HepG2 (cell line): ENCODE data around the gene TAF1B. TPM values are rescaled to one million over a fixed set of nuclear protein-coding genes. Genes with fewer than 3 reads are reported as not detected.

Experiments used
- CEBPG ChIP-seq: IDR thresholded peaks from 2 replicates; pipeline ENCODE4 v1.6.1; 2016
- GABPA ChIP-seq, 2 experiments: IDR thresholded peaks; 2 replicates each; pipeline ENCODE4 v1.6.1; 2011 to 2016; ENCODE audit warnings: low read depth in 2 of 2, low read length in 1 of 2, missing biosample characterization in 1 of 2, missing genetic modification characterization in 1 of 2
- PCBP1 ChIP-seq: fragments of 200-400 bp; formaldehyde crosslinking; IDR thresholded peaks from 2 replicates; pipeline ENCODE4 v1.6.1; 2017; ENCODE audit warnings: mild to moderate bottlenecking, low read depth, low read length, borderline replicate concordance
- PLSCR1 ChIP-seq: sonication (generic); formaldehyde crosslinking; IDR thresholded peaks from 2 replicates; pipeline ENCODE4 v1.5.0; 2020; ENCODE audit warnings: missing genetic modification reagents, mild to moderate bottlenecking, borderline replicate concordance
- PRMT3 ChIP-seq: sonication (generic); formaldehyde crosslinking; IDR thresholded peaks from 2 replicates; pipeline ENCODE4 v1.8.1; 2022; ENCODE audit warnings: low read depth, mild to moderate bottlenecking, moderate library complexity, missing genetic modification reagents, borderline replicate concordance
- SMAD9 ChIP-seq: sonication (generic); formaldehyde crosslinking; IDR thresholded peaks from 2 replicates; pipeline ENCODE4 v1.5.1; 2020; ENCODE audit warnings: mild to moderate bottlenecking, missing genetic modification reagents
- TFDP1 ChIP-seq: IDR thresholded peaks from 2 replicates; pipeline ENCODE4 v1.6.1; 2016; ENCODE audit warnings: missing compliant biosample characterization, missing genetic modification reagents, borderline replicate concordance
- ZNF660 ChIP-seq: sonication (generic); formaldehyde crosslinking; IDR thresholded peaks from 2 replicates; pipeline ENCODE4 v1.5.1; 2020; ENCODE audit warnings: mild to moderate bottlenecking, low read depth, missing genetic modification reagents, borderline replicate concordance
- polyA plus RNA-seq, 8 experiments: library from polyadenylated mRNA; depleted of rRNA in 3 of 8; stranded (reverse) in 7 of 8; unstranded in 1 of 8; fragments of >200 nt; fragmentation: Illumina TruSeq in 4 of 8; extraction: Trizol in 4 of 8; gene quantifications; 2 replicates each; pipeline versions ENCODE4 v1.2.1 to v1.2.3, GENCODE V29; 2011 to 2016; ENCODE audit warnings: low read depth in 4 of 8, missing spikeins in 1 of 8, mixed read lengths in 1 of 8; ENCODE audit not compliant: insufficient read depth in 1 of 8
- total RNA-seq, 5 experiments: library from RNA; depleted of rRNA; stranded (reverse); fragments of >200 nt; fragmentation: Illumina TruSeq; extraction: Trizol; gene quantifications; 2 replicates each; pipeline ENCODE4 v1.2.3, GENCODE V29; 2016; ENCODE audit warnings: low read depth in 1 of 5

Gene TAF1B
- total and polyA plus RNA-seq, 2 of the 13 experiments (the other 11 are each of a cell fraction or from before 2014, with no cell fraction given): 13.3 to 27.7 TPM

GRCh38 chr2:9939587-9940485 is 96.6 kb downstream of the TAF1B start (continued):
- no peak for TF ChIP-seq GABPA (IDR thresholded peaks at IDR 0.05; ENCODE audit: low read depth, low read length)
- TF ChIP-seq GABPA (CRISPR knock-in tag; IDR thresholded peaks at IDR 0.05; ENCODE audit: low read depth): no peak
- TF ChIP-seq PCBP1: no peak
- no peak for TF ChIP-seq CEBPG (CRISPR knock-in tag)
- no peak for TF ChIP-seq PLSCR1 (CRISPR knock-in tag)
- TF ChIP-seq SMAD9 (CRISPR knock-in tag): no peak
- TF ChIP-seq TFDP1 (CRISPR knock-in tag): no peak
- TF ChIP-seq PRMT3 (CRISPR knock-in tag): no peak
- no peak for TF ChIP-seq ZNF660 (CRISPR knock-in tag)
